NCI-H2171 treated with DMSO at 0.1 percent for 48 hours (cell line): Measurements from ENCODE around the gene PRL.

ENCODE experiments used
- DNase-seq: peaks from one replicate; lab custom pipeline; 2025; lab: John Stamatoyannopoulos, UW

The PRL gene

DNA sequence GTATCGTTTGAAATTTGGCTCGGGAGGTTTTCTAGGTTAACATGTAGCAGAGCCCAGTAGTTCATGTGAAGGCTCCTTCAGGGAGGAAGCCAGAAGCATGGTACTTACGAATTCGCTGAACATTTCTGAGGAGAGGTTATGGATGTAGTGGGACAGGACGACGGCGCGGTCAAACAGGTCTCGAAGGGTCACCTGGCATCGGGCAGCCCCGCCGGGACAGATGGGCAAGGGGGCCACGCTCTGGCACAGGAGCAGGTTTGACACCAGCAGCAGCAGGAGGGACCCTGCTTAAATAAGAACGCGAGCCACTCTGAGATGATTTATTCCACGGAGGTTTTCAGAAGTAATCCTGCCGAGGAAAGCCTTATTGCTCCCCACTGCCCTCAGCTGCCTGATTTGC, 2.5 kb downstream of the PRL start:
- DNase-seq = no peak

DNA sequence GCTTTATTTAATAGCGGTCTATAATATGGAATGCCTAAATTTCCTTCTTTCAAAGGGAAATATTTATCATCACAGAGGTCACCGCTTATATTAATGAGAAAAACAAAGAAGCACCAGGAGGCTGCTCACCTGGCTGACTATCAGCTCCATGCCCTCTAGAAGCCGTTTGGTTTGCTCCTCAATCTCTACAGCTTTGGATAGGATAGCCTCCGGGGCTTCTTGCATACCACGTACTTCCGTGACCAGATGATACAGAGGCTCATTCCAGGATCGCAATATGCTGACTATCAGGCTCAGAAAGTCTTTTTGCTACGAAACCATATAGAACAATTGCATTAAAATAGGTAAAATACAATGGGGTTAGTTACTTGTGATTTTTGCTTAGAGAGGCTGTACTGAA, 6.8 kb downstream of the PRL start:
- no peak for DNase-seq

DNA sequence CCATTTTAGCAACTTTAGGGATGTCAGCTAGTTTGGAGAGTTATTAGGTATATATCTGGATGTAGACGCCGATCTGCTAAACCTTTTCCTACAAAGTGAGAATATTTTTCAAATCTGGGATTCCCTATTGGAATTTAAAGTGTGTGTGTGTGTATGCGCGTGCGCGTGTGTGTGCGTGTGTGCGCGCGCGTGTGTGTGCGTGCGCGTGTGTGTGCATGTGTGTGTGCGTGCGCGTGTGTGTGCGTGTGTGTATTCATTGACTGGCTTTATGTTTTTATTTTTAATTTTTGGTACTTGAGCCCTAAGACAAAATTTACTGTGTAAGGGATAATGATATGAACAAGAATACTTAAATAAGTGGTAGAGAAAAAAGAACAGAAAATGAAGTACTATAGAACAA, 8.1 kb downstream of the PRL start:
- DNase-seq = no peak

DNA sequence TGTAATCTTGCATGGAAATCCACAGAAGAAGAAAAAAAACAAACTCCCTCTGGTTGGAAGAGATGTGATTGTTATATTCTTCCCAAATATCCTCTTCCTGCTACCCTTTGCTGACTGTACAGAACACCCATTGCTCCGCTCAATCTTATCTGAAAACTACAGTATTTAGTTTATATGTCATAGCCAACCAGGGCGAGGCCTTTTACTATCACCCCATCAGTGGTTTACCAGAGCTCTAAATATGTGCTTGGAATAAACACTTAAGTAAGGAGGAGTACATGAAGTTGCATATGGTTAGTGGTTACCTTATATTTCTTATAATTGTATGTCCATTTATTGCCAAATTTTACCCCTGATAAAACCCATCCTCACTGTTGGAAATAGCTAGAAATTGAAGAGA, 12.2 kb downstream of the PRL start:
- no peak for DNase-seq

DNA sequence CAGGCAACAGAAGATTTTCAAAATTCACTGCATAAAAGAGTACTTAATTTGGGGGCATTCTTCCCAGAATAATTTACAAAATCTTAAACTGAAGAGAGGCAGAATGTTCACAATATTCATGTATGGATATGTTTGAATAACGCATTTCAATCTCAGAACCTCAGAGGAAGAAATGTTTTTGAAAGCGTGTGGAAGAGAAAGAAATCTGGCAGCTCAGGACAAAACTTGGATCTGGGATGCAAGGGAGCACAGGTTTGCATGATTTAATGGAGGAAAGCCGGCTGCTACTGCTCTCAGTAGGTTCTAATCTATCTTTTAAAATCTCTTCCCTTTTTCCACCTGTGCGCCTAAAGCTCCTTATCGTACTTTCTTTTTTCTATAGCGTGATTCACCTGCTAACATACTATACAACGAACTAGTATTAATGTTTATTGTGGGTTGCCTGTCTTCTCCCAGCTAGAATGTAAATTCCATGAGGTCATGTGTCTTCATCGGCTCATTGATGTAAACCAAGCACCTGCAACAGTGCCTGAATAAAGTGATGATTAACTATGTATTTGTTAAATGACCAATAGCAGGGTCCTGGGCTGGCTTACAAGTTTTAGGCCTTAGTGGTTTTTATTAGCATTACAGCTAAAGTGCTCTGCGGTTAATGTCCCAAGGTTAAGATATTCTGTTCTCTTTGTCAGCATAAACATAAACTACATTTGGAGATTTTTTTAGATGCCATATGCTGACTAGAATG, 15.3 kb downstream of the PRL start:
- DNase-seq = no peak

DNA sequence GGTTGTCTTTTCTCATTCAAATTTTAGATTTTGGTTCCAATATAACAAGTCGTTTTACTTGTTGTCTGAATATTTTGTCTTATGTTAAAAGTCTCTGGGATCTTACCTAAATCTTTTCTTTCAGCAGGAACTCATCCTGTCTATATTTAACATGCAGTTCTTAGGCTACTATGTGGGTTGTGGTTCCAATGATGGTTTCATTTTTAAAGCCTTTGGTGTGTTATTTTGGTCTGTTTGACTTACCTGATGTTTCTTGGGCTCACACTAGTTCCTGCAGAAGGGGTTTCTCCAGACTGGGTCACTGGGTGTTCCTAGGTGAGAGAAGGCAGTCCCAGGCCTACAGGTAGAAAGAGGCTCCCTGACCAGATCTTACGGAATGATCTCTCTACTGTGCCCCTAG, 17.4 kb downstream of the PRL start:
- DNase-seq = no peak

DNA sequence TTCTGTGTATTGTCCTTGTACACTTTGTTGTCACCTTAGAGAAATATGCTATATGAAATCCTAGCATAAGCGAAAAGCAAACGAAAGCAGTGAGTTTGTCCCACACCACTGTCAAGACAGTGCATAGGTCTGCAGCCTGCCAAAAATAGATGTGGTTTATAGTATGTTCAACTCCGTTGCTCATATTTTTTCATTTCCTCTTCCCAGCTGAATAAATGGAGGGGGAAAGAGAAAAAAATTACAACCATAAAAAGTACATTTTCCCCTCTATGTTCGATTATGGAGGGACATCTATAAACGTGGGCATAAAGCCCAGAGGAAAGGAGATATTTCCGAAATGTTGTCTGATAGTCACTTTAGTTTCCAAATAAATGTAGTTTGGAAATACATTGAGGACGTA, 25.8 kb downstream of the PRL start:
- no peak for DNase-seq

DNA sequence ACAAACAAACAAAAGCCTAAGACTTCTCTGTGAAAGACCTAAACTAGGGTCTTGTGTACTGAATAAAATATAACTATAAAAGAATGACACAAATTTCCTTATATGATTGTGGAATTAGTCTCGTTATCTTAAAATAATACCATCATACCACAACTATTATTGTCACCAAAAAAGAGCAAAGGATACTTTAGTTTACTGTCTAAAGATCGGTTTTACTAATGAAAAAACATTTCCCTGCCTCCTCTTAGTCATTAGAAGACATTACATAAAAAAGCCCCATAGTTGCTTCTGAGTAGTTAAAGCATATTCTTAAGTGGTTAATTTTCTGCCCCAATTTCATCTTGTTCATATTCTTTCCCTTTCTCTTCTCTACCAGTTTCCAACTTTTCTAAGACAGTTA, 33.1 kb downstream of the PRL start:
- no peak for DNase-seq

DNA sequence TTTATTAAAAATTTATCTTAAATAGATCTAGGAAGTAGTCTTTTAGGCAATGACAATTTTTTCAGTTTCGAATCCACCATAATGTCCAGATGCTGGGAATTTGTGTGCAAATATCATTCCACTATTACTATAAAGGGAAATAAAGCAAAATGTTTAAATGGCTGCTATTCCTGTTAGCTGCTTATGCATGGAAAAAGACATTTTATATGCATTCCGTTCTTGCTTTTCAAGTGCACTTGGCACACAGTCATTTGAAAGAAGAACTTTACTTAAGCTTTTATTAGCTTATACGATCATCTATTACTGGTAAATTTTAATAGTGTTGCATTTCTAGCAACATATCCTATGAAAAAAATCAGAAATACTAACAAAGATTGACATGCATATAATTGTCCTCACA, 42.0 kb downstream of the PRL start:
- no peak for DNase-seq

DNA sequence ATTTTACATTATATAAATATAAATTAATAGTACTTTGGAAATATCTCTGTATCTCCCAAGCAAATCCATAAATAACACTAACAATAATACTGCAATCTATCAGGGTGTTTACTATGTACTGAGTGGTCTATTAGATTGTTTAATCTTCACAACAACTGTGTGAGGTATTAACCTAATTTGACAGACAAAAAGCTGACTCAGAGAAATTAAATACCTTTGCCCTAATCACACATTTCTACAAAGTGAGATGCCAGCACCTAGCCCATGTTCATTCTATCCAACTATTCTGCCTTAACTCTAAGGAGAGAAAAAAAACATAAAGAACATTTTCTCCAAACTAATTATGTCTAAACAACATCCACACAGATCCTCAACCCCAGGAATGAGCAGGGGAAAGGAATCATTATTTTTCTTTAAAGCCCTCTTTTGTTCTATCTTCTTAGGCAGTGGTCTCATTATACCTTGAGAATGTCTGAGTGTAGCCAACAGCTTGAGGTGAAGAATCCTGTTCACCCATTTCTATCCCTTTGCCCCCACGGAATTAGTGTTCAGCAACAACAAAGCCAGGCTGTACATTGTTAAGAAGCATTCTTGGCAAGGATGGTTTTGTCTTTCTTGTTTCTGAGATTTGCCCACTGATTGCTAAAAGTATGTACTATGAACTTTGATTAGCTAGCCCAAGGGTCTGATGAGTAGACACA, 42.7 kb downstream of the PRL start:
- DNase-seq = no peak

DNA sequence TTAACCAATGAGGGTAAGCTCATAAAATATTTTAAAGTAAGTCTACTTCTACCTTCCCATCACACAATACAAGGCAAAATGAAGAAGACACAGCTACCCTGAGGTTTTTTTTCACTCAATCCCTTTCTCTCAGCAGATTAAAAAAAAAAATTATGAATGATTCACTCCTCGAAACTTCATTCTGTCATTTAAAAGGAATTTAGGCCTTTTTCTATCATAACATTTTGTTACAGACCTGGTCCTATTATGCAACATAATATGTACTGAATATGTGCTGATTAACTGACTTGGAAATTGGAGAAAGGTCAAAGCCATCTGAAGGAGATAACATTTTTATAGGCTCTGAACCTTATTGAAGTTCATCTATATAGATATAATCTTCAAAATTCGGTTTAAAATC, 45.5 kb downstream of the PRL start:
- no peak for DNase-seq

DNA sequence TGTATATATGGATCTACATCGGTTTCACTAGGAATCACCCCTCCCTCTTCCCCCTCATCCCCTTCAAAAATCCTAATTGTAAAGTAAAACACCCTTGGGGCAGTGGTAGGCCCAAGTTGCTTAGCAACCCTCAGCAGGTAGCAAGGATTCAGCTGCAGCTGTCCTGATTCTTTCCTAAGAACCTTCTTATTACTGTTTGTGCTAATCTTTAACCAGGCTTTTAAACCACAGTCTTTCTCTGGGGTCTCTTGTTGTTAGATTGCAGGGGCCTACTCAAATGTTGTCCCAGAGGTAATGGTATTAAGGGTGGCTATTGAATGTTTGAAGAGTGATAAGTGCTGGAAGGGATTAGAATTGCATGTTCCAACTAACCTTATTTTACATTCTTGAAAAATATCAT, 46.4 kb downstream of the PRL start:
- peak; percentile 72 for DNase-seq

DNA sequence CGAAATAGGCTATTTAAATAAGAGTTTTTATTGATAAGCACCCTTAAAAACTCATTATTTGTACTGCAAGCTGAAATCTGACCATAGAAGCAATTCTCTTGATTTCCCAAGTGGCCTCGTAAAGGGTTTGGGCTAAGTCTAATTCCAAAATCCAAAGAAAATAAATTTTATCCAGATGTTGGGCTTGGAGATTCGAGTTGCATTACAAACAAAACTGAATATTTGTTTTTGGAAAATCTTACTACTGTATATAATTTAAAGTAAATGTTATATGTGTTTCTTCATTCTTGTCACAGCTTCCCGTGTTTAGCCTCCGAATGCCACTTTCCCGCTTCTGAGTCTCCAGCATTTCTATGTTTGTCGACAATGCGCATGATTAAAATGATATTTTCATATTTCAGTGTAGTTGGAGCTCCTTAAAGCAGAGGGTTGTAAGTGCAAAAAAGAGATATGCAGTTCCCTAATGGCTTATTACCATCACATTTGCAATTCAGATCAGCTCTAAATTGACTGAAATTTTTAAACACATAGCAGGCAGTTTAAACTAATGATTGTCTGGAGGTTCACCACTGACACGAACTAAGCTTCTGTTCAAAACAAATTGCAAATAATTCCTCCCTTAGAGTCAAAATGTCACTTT, 47.0 kb downstream of the PRL start:
- DNase-seq = no peak

DNA sequence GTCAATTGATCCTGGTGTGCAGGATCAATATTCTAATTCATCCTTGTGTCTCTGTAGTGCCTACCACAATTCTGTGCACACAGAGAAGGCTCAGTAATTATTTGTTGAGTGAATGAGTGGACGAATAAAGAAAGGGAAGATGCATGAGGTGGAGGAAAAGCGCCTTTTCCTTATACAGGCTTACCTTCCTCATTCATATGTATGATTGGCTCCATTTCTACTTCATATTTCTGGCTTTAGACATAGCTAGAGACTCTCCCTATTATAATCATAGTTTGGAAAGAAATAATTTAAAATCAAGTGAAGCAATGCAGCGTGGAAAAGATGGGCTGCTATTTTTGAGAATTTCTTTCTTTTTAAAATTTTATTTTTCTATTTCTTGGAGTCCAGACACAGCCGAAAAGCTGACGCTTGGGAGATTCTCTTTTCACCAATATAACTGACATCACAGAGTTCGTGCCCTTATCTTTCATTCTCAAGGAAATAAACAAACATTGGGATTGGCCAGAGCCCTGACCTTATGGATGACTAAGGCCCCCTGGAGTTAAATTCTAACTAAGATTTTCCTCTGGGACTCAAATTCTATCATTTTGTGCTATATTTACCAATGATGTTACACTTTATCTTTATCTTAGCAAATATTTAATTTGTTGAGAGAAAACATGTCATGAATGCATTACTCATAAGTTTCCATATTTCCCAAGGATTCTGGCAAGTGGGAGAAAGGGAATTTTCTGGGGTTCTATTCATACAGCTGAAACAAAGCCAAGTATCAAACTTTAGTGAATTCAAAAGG, 48.1 kb downstream of the PRL start:
- DNase-seq = no peak

DNA sequence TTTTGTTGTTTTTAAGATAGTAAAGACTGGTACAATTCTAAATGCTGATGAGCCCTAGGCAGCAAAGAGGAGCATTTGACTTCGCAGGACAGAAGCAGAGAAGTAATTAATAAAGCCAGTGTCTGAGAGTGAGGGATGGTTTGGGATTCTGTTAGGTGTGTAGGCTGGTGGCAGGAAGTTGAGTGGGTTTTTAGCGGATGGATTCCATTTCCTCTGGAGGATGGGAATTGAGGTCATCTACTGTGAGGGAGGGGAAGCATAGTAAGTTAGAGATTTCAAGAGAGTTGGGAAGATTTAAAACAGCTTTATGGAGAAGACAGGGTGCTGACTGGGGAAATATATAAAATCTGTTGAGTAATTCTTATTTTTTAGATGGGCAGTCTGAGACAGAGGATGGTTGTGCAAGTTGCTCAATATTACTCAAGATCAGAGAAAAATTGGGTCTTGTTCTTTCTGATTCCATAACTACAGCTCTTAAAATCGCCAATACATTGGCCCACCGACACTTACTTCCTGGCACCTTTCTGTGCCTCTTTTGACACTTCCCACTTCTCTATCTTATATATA, 48.8 kb downstream of the PRL start:
- DNase-seq = no peak

DNA sequence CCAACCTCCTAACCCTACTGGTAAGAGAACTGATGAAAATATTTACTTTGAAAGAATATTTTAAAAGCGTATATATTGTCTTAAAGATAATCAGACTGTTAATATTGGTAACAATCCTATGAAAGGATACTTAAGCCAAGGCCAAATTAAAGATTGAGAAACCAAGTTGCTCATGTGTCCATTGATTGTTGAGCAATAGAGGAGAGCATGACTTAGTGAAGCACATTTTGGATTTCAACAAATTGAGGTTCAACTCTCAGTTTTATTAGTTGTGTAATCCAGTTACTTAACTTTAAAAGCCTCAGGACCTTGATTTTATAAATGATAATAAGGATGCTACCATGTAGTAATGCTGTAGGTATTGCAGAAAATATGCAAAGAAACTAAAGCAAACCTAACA, 56.8 kb downstream of the PRL start:
- no peak for DNase-seq

DNA sequence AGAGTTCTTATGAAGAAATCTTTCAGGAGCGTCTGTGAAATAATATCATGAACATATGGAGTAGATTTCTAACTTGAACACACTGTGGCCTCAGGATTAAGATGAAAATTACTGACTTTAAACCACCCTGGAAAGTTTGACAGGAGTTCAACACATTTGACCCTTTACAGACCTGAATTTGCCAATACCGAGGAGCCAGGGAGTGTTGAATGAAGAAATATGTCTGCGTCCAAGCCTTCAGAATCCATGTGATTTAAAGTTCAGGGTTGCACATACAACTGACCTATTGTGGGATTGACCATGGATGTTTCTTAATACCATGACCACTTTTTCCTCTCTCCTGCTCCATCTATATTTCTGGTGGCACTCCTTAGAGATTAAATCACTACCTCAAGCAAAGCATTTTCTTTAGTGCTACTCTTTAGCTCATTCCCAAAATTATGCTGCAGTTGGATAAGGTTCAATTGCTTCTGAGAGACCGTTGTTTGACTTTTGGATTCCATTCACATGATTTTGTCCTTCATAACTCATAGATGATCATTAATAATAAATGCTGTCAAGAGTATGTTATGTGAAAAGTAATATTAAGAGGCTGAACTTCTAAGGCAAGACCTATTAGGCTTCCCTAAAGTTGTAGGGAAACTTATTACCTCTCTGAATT, 57.4 kb downstream of the PRL start:
- no peak for DNase-seq

DNA sequence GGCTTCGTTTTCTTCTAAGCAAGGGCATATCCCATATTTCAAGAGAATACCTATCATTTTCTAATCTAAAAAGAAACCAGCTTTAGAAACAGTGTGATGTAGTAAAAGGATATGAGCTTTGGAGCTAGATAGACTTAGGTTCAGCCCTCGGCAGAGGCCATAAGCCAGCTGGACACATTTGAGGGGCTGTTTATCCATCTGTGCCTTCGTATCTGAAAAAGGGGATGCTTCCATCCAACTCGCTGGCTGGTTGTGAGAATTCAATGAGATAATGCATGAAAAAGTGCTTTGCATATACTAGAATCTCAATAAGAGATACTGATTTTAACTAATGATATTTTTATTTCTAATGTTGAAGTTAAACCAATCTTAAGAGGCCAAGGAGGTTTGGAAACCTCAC, 58.0 kb downstream of the PRL start:
- no peak for DNase-seq

DNA sequence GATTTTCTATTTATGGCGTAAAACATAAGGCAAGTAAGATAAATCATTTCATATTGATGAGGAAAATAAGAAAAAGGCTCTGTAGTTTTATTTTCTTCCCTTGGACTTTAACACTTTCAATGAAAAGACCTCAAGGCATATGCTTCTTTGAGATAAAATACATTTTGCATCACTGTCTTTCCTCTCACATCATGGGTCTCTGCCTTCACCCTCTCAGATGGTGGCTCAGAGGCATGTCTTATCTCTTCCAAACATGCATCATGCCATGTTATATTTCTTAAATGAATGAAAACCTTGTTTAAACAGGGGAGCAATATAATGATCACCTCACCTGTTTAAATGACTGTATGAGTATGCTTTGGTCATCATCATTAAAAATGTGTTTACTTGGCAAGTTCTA, 59.3 kb downstream of the PRL start:
- no peak for DNase-seq
